NCI-H1105 treated with DMSO at 0.1 percent for 48 hours (cell line): ENCODE results near the gene THOC1.
A peak's percentile ranks its signal among the peaks of the same experiment; 100 is the strongest.

Experiments
- DNase-seq: peaks from one replicate; lab custom pipeline; 2025; lab: John Stamatoyannopoulos, UW

The THOC1 gene

GRCh38 chr18:213505-213904, 54.3 kb downstream of the THOC1 start:
- no peak for DNase-seq

GRCh38 chr18:212780-213179, 55.1 kb downstream of the THOC1 start:
- DNase-seq = no peak

GRCh38 chr18:211582-211981, 56.3 kb downstream of the THOC1 start:
- DNase-seq = no peak

GRCh38 chr18:210733-211132, 57.1 kb downstream of the THOC1 start:
- no peak for DNase-seq

GRCh38 chr18:210075-210474, 57.8 kb downstream of the THOC1 start:
- DNase-seq = no peak

DNA sequence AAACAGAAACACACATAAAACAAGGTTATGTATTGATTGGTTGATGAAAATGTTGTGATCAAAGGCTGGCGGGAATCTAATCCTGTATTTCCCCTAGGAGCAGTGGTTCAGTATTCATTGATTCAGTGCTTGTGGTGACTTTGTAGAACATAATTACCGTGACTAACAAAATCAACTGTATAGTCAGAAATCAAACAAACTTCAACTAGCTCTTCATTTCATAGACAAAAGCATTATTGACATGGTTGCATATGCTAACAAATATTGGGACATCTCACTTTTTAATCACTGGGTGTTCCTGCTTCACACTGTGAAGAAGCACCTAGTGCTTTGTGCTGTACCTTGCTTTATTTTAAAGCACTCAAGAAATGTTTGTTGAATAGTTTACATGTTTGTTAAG, 68.1 kb downstream of the THOC1 start:
- no peak for DNase-seq

GRCh38 chr18:199214-199613, 68.6 kb downstream of the THOC1 start:
- no peak for DNase-seq

- no peak for DNase-seq
These were observed 72.2 kb downstream of the THOC1 start for GRCh38 chr18:195651-196050.

DNA sequence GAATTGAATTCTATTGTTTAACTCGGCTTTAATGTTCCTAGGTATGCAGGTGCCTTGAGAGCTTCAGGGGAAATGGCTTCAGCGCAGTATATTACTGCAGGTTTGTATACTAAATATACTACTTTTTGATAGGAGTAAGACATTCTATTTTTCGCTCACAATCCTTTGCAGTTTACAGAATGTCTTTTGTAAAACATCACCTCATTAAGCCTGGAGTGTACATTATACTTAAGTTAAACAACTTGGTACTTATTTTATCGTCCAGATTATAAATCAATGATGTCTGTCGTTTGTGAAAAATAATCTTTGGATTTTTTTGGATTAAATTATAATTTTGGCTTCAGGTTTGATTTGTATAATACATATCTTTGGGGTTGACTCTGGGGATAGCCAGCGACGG, 75.0 kb downstream of the THOC1 start:
- DNase-seq = no peak

DNA sequence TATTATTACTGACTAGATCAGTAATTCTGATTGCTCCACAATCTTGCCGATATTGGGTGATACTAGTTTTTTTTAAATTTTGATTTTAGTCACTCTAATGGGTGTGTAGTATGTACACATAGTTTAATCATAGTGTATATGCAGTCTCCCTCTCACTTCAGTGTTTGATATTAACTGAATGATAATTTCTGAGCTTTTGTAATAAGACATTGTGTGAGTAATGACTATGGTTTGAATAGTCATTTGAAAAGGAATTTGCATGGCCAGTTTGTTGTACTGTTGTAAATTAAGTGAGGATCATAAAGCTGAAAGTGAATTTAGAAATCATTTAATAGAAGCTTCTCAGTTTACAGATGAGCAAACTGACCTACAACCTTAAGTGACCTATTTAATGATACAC, 76.1 kb downstream of the THOC1 start:
- DNase-seq = no peak

GRCh38 chr18:189254-189653, 78.6 kb downstream of the THOC1 start:
- DNase-seq = no peak

- DNase-seq = peak; percentile 36
These were observed 84.1 kb downstream of the THOC1 start for GRCh38 chr18:183769-184168.

DNA sequence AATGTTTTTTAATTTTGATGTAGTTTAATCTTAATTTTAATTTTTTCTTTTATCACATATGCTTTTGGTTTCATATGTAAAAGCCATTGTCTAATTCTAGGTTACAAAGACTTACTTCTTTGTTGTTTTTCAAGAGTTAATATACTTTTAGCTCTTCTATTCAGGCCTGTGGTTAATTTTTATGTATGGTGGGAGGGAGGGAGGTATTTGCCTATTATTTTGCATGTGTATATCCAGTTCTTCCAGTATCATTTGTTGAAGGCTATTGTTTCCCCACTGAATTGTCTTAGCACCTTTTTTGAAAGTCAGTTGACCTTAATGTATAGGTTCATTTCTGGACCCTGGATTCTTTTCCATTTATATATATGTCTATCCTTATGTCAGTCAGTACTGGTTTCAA, 86.1 kb downstream of the THOC1 start:
- DNase-seq = no peak

DNA sequence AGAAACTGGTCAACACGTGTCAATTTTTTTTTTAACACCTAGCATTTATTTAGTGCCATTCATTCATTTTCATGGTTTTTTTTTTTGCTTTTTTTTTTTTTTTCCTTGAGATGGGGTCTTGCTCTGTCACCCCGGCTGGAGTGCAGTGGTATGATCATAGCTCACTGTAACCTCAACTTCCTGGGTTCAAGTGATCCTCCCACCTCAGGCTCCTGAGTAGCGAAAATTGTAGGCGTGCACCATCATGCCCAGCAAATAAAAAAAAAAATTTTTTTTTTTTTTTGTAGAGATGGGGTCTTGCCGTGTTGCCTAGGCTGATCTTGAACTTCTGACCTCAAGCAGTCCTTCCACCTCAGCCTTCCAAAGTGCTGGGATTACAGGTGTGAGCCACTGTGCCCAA, 88.3 kb downstream of the THOC1 start:
- DNase-seq = no peak

DNA sequence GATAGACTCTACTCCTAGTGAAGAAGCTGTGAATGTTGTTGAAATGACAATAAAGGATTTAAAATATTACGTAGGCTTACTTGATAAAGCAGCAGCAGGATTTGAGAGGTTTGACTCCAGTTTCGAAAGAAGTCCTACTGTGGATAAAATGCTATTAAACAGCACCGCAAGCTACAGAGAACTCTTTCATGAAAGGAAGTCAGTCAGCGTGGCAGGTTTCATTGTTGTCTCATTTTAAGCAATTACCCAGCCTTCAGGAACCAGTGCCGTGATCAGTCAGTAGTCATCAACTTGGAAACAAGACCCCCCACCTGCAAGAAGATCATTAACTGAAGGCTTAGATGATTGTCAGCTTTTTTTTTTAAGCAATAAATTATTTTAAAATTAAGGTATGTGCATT, 95.5 kb downstream of the THOC1 start:
- no peak for DNase-seq
